GM19468 (cell line): ENCODE results near the gene ANKMY1.
"Not testable (repeated sequence)": the region's sequence is repeated elsewhere in the genome, so short reads cannot be mapped to it uniquely, and the experiment has no call there.

Source experiments
- ATAC-seq: cut with Tn5 transposase; IDR thresholded peaks from one replicate; pipeline ENCODE4 v1.9.1; 2021; ENCODE audit warnings: mild to moderate bottlenecking, moderate library complexity, moderate number of reproducible peaks; ENCODE audit not compliant: unreplicated experiment; ENCODE audit errors: extremely low read depth

Gene ANKMY1

DNA sequence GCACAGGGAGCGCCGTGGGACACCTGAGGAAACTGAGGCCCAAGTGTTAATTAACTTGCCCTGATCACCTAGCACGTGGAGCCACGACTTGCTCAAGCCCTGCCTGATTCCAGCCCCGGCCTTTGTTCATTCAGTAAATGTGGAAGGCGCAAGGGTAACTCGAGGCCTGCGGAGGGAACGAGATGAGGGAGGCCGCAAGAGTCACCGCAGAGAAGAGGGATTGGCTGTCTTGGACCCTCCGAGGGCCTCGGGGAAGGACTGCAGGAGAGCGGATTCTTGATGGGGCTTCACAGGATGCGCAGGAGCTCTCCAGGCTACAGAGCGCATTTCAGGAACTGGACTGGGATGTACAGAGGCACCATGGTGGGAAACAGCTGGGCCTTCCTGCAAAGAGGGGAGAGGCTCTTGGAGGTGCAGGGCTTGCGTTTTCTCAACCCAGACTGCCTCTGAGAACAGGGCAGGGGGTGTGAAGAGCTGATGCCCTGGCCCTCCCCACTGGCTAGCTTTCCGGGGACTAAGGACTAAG lies 511 bp upstream of the ANKMY1 start:
- no peak for ATAC-seq

DNA sequence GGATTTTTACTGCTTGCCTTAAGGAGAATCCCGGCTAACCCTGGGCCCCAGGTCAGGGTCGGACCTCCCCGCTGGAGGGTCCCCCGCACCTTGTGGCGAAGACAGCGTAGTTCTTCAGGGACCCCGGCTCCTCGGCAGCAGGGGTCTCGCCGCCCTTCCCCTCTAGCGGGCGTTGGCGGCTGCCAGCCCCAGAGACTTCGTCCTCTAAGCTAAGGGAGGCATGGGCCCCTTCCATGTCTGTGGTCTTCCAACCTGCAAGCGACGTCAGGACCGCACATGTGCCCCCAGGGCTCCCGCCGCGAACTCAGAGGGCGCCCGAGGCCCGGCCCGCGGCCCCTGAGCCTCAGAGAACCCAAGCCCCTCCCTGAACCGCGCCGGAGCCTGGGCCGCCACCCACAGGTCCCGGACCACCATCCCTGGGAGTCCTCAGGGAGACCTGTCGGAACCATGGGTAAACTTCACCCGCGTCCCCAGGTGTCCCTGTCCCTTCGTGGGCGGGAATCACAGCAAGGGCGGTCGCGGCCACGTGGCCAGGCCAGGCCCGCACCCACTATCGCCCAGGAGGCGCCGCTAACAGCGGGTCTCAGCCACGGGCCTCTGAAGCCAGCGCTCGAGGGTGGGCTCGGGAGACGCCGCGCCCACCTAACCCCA lies 562 bp downstream of the ANKMY1 start:
- ATAC-seq = no peak

DNA sequence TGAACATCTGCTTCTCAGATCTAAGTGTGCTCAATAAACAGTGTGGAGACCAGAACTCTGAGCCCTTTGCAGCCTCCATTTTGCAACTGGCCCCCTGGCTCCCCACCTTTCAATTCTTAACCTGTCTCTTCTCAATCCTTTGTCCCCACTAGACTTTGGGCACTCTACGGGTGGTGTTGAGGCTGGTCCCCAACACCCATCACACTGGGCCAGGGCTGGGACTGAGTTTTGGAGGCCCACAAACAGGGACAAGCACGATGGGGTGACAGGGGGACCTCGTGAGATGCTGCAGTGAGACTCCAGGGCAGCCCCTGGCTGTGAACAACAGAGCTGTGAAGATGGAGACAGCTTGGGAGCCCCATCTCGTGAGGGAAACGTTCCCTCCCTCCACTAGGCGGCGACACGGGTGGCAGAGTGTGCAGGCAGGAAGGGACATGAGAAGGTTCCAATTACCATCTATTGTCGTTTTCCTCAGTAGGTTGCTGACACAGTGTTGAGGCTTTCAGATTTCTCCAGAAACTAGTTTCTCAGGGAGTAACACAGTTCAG lies 1.2 kb downstream of the ANKMY1 start:
- ATAC-seq = no peak

DNA sequence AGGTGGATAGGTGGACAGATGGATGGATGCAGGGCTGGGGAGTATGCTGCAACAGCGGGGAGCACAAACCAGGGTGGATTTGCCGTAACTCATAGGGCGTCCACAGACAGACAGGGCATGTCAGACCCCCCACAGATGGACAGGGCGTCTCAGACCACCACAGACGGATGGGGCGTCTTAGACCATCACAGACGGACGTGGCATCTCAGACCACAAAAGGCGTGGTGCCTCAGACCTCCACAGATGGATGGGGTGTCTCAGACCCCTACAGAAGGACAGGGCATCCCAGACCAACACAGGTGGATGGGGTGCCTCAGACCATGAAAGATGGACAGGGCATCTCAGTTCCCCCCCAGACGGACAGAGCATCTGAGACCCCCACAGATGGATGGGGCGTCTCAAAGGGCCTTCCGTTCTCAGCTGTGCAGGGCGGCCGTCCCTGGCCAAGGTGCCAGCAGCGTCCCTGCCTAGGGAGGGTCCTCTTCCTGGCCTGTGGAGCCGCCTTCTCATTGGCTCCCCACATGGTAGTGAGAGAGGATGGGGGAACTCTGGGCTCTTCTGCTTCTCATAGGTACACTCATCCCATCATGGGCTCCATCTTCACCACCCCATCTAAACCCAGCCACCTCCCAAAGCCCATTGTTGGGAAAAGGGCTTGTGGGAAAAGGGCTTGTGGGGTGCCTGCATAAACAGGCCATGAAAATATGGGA lies 2.1 kb downstream of the ANKMY1 start:
- no peak for ATAC-seq

DNA sequence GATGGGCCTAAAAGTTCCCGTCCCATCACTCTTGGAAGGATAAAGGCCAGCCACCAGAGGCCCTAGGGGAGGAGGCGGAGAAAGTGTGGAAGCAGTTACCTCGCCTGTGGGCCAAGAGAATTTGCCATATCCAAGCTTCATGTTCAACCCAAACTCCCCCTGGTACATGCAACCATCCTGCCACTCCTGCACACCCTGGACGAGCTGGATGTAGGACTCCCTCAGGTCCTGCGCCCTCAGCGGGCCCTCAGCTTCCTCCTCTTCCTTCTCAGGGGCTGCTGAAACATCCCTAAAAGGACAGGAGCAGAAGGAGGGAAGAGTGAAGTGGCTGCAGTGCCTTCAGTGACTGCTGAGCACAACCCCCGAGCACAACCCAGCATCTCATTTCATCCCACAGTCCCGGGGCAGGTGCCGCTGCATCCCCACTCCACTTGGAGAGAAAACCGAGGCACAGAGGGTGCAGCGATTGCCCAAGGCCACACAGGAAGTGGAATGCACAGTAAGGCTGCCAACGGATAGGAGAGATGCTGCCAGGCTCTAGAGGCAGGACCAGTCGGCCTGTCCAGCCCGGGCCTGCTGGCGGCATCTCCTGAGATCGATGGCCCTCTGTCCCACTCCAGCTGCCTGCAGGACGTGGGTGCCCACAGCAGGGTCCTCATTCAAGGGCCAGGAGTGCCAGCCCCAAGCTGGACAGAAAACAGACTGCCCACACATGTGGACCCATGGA lies 2.9 kb downstream of the ANKMY1 start:
- no peak for ATAC-seq

DNA sequence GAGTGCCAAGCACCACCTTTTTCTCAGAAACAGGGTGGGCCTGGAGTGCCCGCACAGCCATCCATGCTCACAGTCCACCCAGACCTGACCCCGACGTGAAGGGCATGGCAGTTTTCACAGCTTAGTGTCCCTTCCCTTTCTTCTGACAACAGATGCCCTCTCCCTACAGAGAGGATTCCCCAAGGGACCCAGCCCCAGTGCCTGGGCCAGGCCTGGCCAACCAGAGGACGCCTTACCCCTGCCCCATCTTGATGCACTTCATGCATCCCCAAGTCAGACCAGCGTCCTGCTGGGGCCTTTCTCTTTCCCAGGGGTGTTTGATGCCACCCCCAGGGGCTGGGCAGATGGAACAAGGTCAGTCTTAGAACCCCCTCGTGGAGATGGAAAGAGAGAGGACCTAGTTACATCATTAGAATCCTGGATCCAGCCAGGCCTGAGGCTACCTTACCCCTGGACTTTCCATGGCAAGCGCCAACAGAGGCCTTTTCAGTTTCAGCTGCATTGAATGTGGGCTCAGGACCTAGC lies 3.8 kb downstream of the ANKMY1 start:
- ATAC-seq = no peak

DNA sequence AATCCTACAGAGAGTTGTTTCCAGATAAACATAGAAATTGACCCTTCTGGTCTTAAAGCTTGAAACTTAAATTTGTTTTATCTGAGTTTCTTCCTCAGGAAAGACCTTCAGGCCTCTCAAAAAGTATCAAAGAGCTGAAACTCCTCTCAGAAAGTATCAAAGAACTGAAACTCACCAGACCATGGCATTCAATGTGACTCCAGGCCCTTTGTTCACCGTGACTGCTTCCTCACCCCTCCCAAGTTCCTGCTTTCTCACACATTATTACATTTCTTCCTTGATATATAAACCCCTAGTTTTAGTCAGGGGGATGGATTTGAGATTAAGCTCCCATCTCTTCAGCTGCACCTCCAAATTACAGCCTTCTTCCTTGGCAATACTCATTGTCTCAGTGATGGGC lies 6.0 kb downstream of the ANKMY1 start:
- no peak for ATAC-seq

DNA sequence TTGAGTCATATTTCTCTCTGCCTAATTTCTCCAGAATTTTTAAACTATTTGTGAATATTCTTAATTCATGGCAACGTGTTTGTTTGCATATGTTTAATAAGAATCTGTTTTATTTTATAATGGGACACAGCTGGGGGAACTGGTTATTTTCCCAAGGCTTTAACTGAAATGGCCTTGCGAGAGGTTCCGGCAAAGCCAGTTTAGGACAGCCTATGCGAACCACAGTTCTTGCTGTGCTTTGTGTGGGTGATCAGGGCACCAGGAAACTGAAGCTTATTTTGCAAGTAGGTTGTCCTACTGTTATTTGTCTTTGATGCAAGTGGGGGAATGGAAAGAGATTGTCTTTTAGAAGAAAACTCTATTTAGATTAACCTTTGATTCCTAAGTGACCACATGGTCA lies 6.5 kb downstream of the ANKMY1 start:
- ATAC-seq = no peak

DNA sequence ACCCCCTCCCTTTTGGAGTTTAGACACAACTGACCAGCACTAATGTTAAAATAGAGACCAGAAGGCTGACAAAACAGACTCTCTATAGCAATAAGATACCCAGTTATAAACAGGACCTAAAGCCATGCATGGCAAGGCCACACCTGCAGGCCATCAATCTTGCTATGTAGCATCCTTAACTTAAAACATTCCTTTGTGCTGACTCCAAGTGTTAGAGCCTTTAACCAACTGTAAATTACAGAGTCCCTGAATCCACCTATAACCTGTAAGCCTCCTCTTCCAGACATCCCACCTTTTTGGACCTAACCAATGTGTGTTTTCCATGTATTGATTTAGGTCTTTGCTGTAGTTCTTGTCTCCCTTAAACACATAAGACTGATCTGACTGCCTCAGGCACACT lies 17.9 kb downstream of the ANKMY1 start:
- ATAC-seq = no peak

DNA sequence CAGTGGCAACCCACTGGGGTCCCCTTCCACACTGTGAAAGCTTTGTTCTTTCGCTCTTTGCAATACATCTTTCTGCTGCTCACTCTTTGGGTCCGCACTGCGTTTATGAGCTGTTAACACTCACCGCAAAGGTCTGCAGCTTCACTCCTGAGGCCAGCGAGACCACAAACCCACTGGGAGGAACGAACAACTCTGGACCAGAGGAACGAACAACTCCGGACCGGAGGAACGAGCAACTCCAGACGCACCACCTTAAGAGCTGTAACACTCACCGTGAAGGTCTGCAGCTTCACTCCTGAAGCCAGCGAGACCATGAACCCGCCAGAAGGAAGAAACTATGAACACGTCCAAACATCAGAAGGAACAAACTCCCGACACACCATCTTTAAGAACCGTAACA lies 18.7 kb downstream of the ANKMY1 start:
- ATAC-seq = not testable (repeated sequence)

DNA sequence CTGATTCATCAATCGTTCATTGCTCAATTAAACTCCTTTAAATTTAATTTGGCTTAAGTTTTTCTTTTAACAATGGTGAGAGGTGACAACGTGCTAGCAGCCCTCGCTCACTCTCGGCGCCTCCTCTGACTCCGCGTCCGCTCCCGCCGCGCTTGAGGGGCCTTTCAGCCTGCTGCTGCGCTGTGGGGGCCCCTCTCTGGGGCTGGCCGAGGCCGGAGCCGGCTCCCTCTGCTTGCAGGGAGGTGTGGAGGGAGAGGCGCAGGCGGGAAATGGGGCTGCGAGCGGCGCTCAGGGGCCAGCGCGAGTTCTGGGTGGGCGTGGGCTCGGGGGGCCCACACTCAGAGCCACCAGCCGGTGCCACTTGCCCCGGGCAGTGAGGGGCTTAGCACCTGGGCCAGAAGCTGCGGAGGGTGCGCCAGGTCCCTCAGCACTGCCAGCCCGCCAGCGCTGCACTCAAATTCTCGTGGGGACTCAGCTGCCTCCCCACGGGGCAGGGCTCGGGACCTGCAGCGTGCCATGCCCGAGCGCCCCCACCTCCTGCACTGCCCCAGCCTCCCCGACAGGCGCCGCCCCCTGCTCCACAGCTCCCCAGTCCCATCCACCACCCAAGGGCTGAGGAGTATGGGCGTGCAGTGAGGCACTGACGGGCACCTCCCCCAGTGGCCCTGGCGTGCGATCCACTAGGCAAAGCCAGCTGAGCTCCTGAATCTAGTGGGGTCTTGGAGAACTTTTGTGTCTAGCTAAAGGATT lies 19.6 kb downstream of the ANKMY1 start:
- ATAC-seq = no peak

DNA sequence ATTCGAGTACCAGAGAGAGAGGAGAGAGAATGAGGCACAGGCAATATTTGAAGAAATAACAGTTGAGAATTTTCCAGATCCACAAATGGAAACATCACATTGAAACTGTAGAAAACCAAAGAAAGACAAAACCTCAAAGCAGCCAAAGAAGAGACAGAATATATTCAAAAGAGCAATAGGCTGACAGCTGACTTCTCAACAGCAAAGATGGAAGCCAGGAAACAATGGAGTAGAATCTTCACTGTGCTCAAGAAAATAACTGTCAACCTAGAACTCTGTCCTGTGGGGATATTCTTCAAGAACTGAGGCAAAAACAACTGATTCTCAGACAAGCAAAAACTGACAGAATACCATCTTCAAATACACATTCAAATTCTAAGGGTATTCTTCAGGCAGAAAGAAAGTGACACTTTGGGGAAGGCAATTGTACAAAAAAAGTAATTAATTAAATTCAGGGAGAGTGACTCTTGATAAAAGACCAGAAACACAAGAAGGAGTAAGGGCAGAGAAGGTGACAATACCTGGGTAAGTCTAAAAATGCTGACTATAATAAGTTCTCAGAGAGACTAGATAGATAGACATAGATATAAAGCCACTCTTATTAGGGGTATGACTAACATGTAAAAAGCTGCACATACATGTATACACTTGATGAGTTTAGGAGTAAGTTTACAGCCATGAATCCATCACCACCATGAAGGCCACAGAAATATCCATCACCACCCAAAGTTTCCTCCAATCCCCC lies 25.6 kb downstream of the ANKMY1 start:
- no peak for ATAC-seq

DNA sequence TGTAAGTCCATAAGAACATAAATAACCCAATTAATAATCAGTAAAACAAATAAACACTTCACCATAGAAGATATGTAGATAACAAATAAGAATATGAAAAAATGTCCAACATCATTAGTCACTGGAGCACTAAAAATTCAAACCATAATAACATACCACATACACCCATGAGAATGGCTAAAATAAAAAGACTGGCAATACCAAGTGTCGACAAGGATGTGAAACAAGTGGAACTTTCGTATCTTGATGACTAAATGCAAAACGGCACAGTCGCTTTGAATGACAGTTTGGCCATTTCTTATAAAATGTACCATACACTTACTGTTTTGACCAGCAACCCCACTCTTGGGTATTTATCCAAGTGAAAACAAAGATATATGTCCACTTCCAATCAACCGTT lies 26.8 kb downstream of the ANKMY1 start:
- ATAC-seq = no peak

DNA sequence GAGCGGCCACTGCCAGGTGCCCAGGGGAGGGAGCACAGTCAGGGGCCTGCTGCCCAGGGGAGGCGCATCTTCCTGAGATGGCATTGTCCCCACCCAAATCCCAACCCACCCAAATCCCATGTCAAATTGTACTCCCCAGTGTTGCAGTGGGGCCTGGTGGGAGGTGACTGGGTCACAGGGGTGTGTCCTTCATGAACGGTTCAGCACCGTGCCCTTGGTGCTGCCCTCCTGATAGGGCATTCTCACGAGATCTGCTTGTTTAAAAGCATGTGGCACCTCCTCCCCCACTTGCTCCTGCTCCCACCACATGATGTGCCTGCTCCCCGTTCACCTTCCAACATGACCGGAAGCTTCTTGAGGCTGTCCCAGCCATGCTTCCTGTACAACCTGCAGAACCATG lies 27.6 kb downstream of the ANKMY1 start:
- no peak for ATAC-seq

DNA sequence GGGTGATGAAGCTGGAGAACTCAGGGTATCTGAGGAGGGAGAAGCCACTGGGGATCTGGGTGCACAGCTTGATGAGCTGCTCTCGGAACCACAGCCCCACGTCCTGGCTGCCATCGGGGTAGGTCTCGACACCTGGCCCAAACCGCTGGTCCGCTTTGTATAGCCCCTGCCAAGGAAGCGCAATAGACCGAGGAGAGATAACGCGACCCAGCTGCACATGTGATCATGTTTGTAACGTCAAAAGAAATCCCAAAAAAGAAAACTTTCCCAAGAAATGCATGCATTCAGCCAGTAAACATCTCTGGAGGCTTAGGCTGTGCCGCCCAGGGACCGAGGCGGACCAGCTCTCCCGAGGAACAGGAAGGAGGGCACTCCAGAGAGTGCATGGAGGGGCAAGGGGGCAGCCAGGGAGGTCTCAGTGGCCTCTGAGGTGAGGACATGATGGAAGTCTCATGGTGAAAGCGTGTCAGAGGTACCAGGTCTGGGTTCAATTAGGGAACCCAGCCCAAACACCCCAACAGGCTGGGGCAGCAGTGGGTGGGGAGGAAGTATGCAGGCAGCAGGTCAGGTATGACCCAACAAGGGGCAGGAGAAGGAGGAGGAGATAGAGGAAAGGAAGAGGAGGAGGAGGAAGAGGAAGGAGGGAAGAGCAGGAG lies 28.3 kb downstream of the ANKMY1 start:
- ATAC-seq = no peak

DNA sequence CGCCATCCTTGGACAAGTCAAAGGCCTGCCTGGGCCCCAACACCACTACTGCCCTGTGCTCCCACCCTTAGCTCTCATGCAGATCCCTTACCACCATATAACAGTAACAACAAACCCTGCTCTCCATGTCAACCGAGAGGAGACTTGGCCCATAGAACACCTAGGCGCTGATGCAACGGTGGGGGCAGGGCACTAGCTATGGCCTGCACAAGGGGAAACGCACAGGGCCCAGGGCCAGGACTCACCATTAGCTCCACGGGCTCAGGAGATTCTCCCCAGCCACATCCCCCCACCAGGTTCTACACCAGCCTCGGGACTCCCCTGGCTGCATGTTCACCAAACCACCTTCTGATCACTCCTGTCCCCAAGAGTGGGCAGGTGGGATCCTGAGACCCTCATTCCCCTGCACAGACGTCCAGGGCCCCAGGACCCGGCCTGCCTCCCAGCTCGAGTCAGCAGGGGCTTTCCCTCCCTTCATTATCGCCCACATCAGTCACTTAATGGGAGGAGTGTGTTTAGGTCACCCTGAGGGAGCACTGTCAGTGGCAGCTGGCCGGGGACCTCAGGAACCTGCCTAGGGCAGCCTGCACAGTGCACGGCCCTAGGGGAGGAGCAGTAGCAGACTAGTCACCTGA lies 29.3 kb downstream of the ANKMY1 start:
- ATAC-seq = no peak

DNA sequence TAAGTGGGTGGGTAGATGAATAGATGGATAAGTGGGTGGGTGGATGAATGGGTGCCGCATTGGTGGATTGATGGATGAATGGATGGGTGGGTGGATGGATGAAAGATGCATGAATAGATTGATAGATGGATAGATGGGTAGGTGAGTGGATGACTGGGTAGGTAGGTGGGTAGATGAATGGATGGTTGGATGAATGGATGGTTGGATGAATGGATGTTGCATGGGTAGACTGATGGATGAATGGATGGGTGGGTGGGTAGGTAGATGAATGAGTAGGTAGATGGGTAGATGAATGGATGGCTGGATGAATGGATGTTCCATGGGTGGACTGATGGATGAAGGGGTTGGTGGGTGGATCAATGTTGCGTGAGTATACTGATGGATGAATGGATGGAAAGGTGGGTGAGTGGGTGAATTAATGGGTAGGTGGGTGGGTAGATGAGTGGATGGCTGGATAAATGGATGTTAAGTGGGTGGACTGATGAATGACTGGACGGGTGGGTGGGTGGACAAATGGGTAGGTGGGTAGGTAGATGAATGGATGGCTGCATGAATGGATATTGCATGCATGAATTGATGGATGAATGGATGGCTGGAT lies 30.5 kb downstream of the ANKMY1 start:
- ATAC-seq = no peak

DNA sequence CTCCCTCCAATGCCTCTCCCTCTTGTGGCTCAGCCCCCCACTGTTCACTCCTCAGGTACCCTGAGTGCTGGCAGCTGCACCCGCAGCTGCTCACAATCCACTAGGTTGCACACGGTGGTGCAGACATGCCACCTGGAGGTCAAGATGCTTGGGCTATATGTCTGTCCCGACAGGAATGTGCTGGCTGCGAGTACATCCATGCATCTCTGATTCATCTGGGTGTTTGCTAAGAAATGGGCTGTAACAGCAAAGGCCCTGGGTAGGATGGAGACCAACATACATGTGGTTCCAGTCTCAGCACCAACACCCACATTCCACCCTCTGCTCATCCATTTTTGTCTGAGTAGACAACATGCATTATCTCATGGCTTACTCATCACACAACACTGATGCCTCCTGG lies 31.3 kb downstream of the ANKMY1 start:
- ATAC-seq = no peak
